HepG2 (cell line): ENCODE measurements around the gene BCAR3. TPM values are rescaled to one million over a fixed set of nuclear protein-coding genes. Genes with fewer than 3 reads are reported as not detected.
A peak's percentile ranks its signal among the peaks of the same experiment; 100 is the strongest.

Experiments used
- ARID2 ChIP-seq: sonication (generic); formaldehyde crosslinking; IDR thresholded peaks from 2 replicates; pipeline ENCODE4 v1.8.1; 2022; ENCODE audit warnings: mild to moderate bottlenecking, missing genetic modification reagents, borderline replicate concordance
- GATAD1 ChIP-seq: IDR thresholded peaks from 2 replicates; pipeline ENCODE4 v1.6.1; 2016; ENCODE audit warnings: missing genetic modification reagents, missing compliant biosample characterization
- GPN1 ChIP-seq: sonication (generic); formaldehyde crosslinking; IDR thresholded peaks from 2 replicates; pipeline ENCODE4 v1.5.1; 2020; ENCODE audit warnings: missing genetic modification reagents, borderline replicate concordance
- HNRNPK ChIP-seq: fragments of 200-400 bp; formaldehyde crosslinking; IDR thresholded peaks from 2 replicates; pipeline ENCODE4 v1.6.1; 2018; ENCODE audit warnings: low read length, low read depth, moderate library complexity, mild to moderate bottlenecking; ENCODE audit not compliant: poor library complexity, severe bottlenecking
- MAFF ChIP-seq: IDR thresholded peaks from 2 replicates; pipeline ENCODE4 v1.6.1; 2011; ENCODE audit warnings: low read depth, low read length, improper control_type of control experiment
- MAFG ChIP-seq: sonication (generic); formaldehyde crosslinking; IDR thresholded peaks from 2 replicates; pipeline ENCODE4 v1.5.1; 2020; ENCODE audit warnings: mild to moderate bottlenecking, missing genetic modification reagents
- MED8 ChIP-seq: sonication (generic); formaldehyde crosslinking; IDR thresholded peaks from 2 replicates; pipeline ENCODE4 v1.8.1; 2023; ENCODE audit warnings: mild to moderate bottlenecking, missing genetic modification reagents; ENCODE audit not compliant: insufficient replicate concordance
- MIXL1 ChIP-seq: IDR thresholded peaks from 2 replicates; pipeline ENCODE4 v1.6.1; 2016
- MTA3 ChIP-seq: sonication (generic); formaldehyde crosslinking; IDR thresholded peaks from 2 replicates; pipeline ENCODE4 v1.4.0; 2020; ENCODE audit warnings: missing genetic modification reagents
- NFRKB ChIP-seq: fragments of 450-650 bp; IDR thresholded peaks from 2 replicates; pipeline ENCODE4 v1.6.1; 2017
- POLR2G ChIP-seq: fragments of 200-400 bp; formaldehyde crosslinking; IDR thresholded peaks from 2 replicates; pipeline ENCODE4 v1.6.1; 2018; ENCODE audit warnings: mild to moderate bottlenecking, low read depth, low read length, moderate library complexity
- SALL1 ChIP-seq: sonication (generic); formaldehyde crosslinking; IDR thresholded peaks from 2 replicates; pipeline ENCODE4 v1.8.0; 2022; ENCODE audit warnings: mild to moderate bottlenecking, missing genetic modification reagents
- SALL2 ChIP-seq: sonication (generic); formaldehyde crosslinking; IDR thresholded peaks from 2 replicates; pipeline ENCODE4 v1.8.1; 2023; ENCODE audit warnings: mild to moderate bottlenecking, missing genetic modification reagents, inconsistent platforms
- ZFP62 ChIP-seq: sonication (generic); formaldehyde crosslinking; IDR thresholded peaks from 2 replicates; pipeline ENCODE4 v1.4.0; 2020; ENCODE audit warnings: missing genetic modification reagents
- ZMYM3 ChIP-seq: sonication (generic); formaldehyde crosslinking; IDR thresholded peaks from 2 replicates; pipeline ENCODE4 v1.5.1; 2020; ENCODE audit warnings: mild to moderate bottlenecking, missing genetic modification reagents
- ZNF282 ChIP-seq: fragments of 450-650 bp; IDR thresholded peaks from 2 replicates; pipeline ENCODE4 v1.6.1; 2018; ENCODE audit not compliant: partially characterized antibody
- ZNF33B ChIP-seq: sonication (generic); formaldehyde crosslinking; IDR thresholded peaks from 2 replicates; pipeline ENCODE4 v1.5.1; 2020; ENCODE audit warnings: mild to moderate bottlenecking, missing genetic modification reagents
- ZNF546 ChIP-seq: sonication (generic); formaldehyde crosslinking; conservative IDR thresholded peaks from 2 replicates; pipeline ENCODE4 v1.8.1; 2023; ENCODE audit warnings: mild to moderate bottlenecking, missing genetic modification reagents
- ZNF749 ChIP-seq: sonication (generic); formaldehyde crosslinking; IDR thresholded peaks from 2 replicates; pipeline ENCODE4 v1.8.0; 2022; ENCODE audit warnings: mild to moderate bottlenecking, missing genetic modification reagents, moderate library complexity, borderline replicate concordance
- ZNF772 ChIP-seq: sonication (generic); formaldehyde crosslinking; IDR thresholded peaks from 2 replicates; pipeline ENCODE4 v1.5.0; 2020; ENCODE audit warnings: mild to moderate bottlenecking, missing genetic modification reagents
- ZNF782 ChIP-seq: sonication (generic); formaldehyde crosslinking; IDR thresholded peaks from 2 replicates; pipeline ENCODE4 v1.4.0; 2020; ENCODE audit warnings: missing genetic modification reagents, mild to moderate bottlenecking, borderline replicate concordance
- ZNF83 ChIP-seq: sonication (generic); formaldehyde crosslinking; IDR thresholded peaks from 2 replicates; pipeline ENCODE4 v1.4.0; 2020; ENCODE audit warnings: missing genetic modification reagents, mild to moderate bottlenecking, borderline replicate concordance
- ZNF879 ChIP-seq: sonication (generic); formaldehyde crosslinking; IDR thresholded peaks from 2 replicates; pipeline ENCODE4 v1.8.1; 2023; ENCODE audit warnings: missing genetic modification reagents
- polyA plus RNA-seq, 8 experiments: library from polyadenylated mRNA; depleted of rRNA in 3 of 8; stranded (reverse) in 7 of 8; unstranded in 1 of 8; fragments of >200 nt; fragmentation: Illumina TruSeq in 4 of 8; extraction: Trizol in 4 of 8; gene quantifications; 2 replicates each; pipeline versions ENCODE4 v1.2.1 to v1.2.3, GENCODE V29; 2011 to 2016; ENCODE audit warnings: low read depth in 4 of 8, missing spikeins in 1 of 8, mixed read lengths in 1 of 8; ENCODE audit not compliant: insufficient read depth in 1 of 8
- total RNA-seq, 5 experiments: library from RNA; depleted of rRNA; stranded (reverse); fragments of >200 nt; fragmentation: Illumina TruSeq; extraction: Trizol; gene quantifications; 2 replicates each; pipeline ENCODE4 v1.2.3, GENCODE V29; 2016; ENCODE audit warnings: low read depth in 1 of 5
- TF ChIP-seq, protein P1 (sequence below): sonication (generic); formaldehyde crosslinking; IDR thresholded peaks from 2 replicates; pipeline ENCODE4; 2020; ENCODE audit warnings: missing genetic modification reagents, mild to moderate bottlenecking, borderline replicate concordance
- TF ChIP-seq, protein P2 (sequence below): sonication (generic); formaldehyde crosslinking; IDR thresholded peaks from 2 replicates; pipeline ENCODE4 v1.4.0; 2020; ENCODE audit warnings: missing genetic modification reagents
- TF ChIP-seq, protein P3 (sequence below): sonication (generic); formaldehyde crosslinking; IDR thresholded peaks from 2 replicates; pipeline ENCODE4 v1.8.1; 2023; ENCODE audit warnings: missing genetic modification reagents, inconsistent platforms, borderline replicate concordance

Gene BCAR3
- total and polyA plus RNA-seq, 2 of the 13 experiments (the other 11 are each of a cell fraction or from before 2014, with no cell fraction given) = 3.6 to 4.8 TPM

DNA sequence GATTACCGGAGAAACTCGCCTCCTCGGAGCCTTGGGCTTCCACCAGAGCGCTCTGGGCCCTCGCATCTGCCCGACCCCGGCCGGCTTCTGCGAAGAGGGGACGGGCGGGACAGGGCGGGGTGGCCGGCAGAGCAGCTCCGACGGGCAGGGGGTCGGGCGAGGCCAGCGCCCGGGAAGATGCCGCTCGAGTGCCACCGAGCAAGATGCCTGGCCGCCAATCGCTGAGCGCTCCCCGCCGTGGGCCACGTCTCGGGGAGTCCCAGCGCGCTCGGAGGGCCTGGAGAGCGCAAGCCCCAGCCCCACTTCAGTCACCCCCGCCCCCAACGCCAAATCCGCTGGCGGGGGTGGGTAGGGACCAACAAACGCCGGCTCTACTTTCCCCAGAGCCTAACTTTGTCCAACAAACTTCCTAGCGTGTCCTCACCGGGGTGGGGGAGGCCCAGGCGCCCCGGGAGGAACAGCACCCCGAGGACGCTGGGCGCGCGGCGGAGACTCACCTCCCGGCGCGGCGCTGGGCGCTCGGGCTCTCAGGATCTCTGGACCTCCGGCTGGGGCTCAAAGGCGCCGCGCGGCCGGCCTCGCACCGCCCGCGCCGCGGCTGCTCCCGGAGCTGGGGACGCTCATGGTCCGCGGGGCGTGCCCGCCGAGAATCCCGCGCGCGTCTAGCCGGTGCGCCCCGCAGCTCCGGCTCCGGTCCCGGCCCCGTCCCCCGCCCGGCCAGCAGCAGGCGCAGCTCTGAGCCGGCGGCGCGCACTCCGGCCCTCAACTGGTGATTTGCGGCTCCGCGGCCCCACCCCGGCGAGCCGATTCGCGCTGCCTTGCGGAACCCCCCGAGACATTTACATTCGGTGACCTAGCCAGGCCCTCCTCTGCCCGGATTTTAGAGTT is at the start of gene BCAR3 (continued):
- TF ChIP-seq, protein P1, sequence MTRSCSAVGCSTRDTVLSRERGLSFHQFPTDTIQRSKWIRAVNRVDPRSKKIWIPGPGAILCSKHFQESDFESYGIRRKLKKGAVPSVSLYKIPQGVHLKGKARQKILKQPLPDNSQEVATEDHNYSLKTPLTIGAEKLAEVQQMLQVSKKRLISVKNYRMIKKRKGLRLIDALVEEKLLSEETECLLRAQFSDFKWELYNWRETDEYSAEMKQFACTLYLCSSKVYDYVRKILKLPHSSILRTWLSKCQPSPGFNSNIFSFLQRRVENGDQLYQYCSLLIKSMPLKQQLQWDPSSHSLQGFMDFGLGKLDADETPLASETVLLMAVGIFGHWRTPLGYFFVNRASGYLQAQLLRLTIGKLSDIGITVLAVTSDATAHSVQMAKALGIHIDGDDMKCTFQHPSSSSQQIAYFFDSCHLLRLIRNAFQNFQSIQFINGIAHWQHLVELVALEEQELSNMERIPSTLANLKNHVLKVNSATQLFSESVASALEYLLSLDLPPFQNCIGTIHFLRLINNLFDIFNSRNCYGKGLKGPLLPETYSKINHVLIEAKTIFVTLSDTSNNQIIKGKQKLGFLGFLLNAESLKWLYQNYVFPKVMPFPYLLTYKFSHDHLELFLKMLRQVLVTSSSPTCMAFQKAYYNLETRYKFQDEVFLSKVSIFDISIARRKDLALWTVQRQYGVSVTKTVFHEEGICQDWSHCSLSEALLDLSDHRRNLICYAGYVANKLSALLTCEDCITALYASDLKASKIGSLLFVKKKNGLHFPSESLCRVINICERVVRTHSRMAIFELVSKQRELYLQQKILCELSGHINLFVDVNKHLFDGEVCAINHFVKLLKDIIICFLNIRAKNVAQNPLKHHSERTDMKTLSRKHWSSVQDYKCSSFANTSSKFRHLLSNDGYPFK = no peak
- TF ChIP-seq MED8 (CRISPR knock-in tag) (no peak), ZNF33B (CRISPR knock-in tag) (no peak), ZMYM3 (CRISPR knock-in tag) (0 out of 2 replicates have a peak, but pooled peaks have one; percentile 4), ZNF83 (no peak), NFRKB (no peak), ZNF879 (CRISPR knock-in tag) (no peak), MTA3 (CRISPR knock-in tag) (no peak), ARID2 (CRISPR knock-in tag) (no peak), MIXL1 (no peak), SALL1 (CRISPR knock-in tag) (peak; percentile 46; the same call in 1 of the 2 replicates), ZFP62 (CRISPR knock-in tag) (no peak), GPN1 (CRISPR knock-in tag) (no peak), GATAD1 (CRISPR knock-in tag) (no peak), MAFF (no peak), ZNF749 (CRISPR knock-in tag) (peak; percentile 70; the same call in 1 of the 2 replicates), HNRNPK (no peak), MAFG (CRISPR knock-in tag) (no peak), POLR2G (peak; percentile 45), ZNF546 (no peak), ZNF782 (CRISPR knock-in tag) (0 out of 2 replicates have a peak, but pooled peaks have one; percentile 35), ZNF772 (0 out of 2 replicates have a peak, but pooled peaks have one; percentile 6), SALL2 (CRISPR knock-in tag) (no peak), ZNF282 (no peak)
- TF ChIP-seq, protein P2, sequence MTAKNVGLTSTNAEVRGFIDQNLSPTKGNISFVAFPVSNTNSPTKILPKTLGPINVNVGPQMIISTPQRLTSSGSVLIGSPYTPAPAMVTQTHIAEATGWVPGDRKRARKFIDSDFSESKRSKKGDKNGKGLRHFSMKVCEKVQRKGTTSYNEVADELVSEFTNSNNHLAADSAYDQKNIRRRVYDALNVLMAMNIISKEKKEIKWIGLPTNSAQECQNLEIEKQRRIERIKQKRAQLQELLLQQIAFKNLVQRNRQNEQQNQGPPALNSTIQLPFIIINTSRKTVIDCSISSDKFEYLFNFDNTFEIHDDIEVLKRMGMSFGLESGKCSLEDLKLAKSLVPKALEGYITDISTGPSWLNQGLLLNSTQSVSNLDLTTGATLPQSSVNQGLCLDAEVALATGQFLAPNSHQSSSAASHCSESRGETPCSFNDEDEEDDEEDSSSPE = no peak
- TF ChIP-seq, protein P3, sequence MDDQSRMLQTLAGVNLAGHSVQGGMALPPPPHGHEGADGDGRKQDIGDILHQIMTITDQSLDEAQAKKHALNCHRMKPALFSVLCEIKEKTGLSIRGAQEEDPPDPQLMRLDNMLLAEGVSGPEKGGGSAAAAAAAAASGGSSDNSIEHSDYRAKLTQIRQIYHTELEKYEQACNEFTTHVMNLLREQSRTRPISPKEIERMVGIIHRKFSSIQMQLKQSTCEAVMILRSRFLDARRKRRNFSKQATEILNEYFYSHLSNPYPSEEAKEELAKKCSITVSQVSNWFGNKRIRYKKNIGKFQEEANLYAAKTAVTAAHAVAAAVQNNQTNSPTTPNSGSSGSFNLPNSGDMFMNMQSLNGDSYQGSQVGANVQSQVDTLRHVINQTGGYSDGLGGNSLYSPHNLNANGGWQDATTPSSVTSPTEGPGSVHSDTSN = no peak
